Liver (tissue), 3 donors: ENCODE results near the gene PDLIM4.

Source experiments
- EGR1 ChIP-seq, 2 donors: IDR thresholded peaks; 2 replicates each; pipeline ENCODE4 v1.6.1; 2016 to 2018; ENCODE audit warnings: antibody characterized with exemption in 2 of 2, low read depth in 2 of 2
- HNF4A ChIP-seq, 2 donors: conservative IDR thresholded peaks; 2 replicates each; pipeline ENCODE4 v1.6.1; 2016; ENCODE audit warnings: antibody characterized with exemption in 2 of 2, mild to moderate bottlenecking in 2 of 2
- JUND ChIP-seq, 2 donors: IDR thresholded peaks; 2 replicates each; pipeline ENCODE4 v1.6.1; 2016; ENCODE audit warnings: antibody characterized with exemption in 2 of 2
- NR2F2 ChIP-seq: IDR thresholded peaks from 2 replicates; pipeline ENCODE4 v1.6.1; 2016; ENCODE audit warnings: antibody characterized with exemption
- RAD21 ChIP-seq, 2 donors: IDR thresholded peaks; 2 replicates each; pipeline ENCODE4 v1.6.1; 2016; ENCODE audit warnings: antibody characterized with exemption in 2 of 2, mild to moderate bottlenecking in 2 of 2
- SP1 ChIP-seq: IDR thresholded peaks from 2 replicates; pipeline ENCODE4 v1.6.1; 2018; ENCODE audit warnings: antibody characterized with exemption, mild to moderate bottlenecking
- TAF1 ChIP-seq: conservative IDR thresholded peaks from 2 replicates; pipeline ENCODE4 v1.6.1; 2016; ENCODE audit warnings: antibody characterized with exemption, mild to moderate bottlenecking
- YY1 ChIP-seq: IDR thresholded peaks from 2 replicates; pipeline ENCODE4 v1.6.1; 2016; ENCODE audit warnings: antibody characterized with exemption, mild to moderate bottlenecking
- TF ChIP-seq, protein P1 (sequence below): fragments of 150-350 bp; IDR thresholded peaks from 2 replicates; pipeline ENCODE4 v1.5.1; 2017; ENCODE audit warnings: improper control_type of control experiment, low read depth, low read length; ENCODE audit not compliant: missing input control
- TF ChIP-seq, protein P2 (sequence below): IDR thresholded peaks from 2 replicates; pipeline ENCODE4 v1.6.1; 2016; ENCODE audit warnings: antibody characterized with exemption
- TF ChIP-seq, protein P3 (sequence below): IDR thresholded peaks from 2 replicates; pipeline ENCODE4 v1.6.1; 2016; ENCODE audit warnings: antibody characterized with exemption, mild to moderate bottlenecking
- TF ChIP-seq, protein P4 (sequence below): IDR thresholded peaks from 2 replicates; pipeline ENCODE4 v1.6.1; 2016; ENCODE audit warnings: antibody characterized with exemption
- donor health status: healthy.
- donor health status: healthy.

DNA sequence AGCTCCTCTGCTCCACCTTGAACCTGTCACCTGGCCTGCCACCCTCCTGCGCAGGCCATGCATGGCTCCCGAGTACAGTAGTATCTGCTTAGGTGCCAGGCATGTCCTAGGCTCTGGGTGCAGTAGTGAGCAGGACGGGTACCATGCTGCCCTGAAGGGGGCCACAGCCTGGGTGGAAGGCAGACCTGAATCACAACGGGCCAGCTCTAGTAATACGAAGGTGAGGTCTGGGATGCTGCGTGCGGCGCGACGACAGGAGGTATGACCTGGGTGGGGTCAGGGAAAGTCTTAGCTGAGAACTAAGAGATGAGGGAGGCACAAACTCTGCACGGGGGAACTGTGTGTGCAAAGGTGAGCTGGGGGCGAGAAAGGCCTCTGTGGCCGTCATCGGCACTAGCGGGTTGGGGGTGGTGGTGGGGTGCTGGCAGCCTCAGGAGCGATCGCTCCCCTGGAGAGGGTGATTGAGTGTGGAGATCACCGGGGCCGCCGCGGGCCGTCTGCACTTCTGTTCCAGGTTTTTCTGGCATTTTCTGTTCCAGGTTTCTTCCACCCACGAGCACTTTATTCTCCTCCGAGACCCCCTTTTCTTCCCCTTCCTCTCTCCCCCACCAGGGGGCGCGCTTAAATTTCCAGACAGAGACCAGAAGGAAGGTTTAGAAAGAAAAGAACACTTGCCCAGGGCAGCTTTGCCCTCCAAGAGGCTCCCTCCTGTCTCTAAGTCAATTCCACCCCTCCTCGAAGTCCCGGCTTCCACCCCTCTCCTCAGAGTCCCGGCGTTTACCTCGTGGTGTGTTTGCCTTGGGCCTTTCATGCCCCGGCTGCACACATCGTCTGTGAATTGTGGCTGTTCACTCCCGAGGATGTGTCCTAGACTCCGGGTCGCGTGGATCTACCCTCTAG lies 15.1 kb downstream of the PDLIM4 start:
- TF ChIP-seq, protein P1, sequence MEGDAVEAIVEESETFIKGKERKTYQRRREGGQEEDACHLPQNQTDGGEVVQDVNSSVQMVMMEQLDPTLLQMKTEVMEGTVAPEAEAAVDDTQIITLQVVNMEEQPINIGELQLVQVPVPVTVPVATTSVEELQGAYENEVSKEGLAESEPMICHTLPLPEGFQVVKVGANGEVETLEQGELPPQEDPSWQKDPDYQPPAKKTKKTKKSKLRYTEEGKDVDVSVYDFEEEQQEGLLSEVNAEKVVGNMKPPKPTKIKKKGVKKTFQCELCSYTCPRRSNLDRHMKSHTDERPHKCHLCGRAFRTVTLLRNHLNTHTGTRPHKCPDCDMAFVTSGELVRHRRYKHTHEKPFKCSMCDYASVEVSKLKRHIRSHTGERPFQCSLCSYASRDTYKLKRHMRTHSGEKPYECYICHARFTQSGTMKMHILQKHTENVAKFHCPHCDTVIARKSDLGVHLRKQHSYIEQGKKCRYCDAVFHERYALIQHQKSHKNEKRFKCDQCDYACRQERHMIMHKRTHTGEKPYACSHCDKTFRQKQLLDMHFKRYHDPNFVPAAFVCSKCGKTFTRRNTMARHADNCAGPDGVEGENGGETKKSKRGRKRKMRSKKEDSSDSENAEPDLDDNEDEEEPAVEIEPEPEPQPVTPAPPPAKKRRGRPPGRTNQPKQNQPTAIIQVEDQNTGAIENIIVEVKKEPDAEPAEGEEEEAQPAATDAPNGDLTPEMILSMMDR: peak; percentile 72
- TF ChIP-seq NR2F2: no peak
- TF ChIP-seq, protein P2, sequence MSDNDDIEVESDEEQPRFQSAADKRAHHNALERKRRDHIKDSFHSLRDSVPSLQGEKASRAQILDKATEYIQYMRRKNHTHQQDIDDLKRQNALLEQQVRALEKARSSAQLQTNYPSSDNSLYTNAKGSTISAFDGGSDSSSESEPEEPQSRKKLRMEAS: no peak
- TF ChIP-seq, protein P3, sequence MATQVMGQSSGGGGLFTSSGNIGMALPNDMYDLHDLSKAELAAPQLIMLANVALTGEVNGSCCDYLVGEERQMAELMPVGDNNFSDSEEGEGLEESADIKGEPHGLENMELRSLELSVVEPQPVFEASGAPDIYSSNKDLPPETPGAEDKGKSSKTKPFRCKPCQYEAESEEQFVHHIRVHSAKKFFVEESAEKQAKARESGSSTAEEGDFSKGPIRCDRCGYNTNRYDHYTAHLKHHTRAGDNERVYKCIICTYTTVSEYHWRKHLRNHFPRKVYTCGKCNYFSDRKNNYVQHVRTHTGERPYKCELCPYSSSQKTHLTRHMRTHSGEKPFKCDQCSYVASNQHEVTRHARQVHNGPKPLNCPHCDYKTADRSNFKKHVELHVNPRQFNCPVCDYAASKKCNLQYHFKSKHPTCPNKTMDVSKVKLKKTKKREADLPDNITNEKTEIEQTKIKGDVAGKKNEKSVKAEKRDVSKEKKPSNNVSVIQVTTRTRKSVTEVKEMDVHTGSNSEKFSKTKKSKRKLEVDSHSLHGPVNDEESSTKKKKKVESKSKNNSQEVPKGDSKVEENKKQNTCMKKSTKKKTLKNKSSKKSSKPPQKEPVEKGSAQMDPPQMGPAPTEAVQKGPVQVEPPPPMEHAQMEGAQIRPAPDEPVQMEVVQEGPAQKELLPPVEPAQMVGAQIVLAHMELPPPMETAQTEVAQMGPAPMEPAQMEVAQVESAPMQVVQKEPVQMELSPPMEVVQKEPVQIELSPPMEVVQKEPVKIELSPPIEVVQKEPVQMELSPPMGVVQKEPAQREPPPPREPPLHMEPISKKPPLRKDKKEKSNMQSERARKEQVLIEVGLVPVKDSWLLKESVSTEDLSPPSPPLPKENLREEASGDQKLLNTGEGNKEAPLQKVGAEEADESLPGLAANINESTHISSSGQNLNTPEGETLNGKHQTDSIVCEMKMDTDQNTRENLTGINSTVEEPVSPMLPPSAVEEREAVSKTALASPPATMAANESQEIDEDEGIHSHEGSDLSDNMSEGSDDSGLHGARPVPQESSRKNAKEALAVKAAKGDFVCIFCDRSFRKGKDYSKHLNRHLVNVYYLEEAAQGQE: no peak
- no peak for TF ChIP-seq YY1
- TF ChIP-seq, protein P4, sequence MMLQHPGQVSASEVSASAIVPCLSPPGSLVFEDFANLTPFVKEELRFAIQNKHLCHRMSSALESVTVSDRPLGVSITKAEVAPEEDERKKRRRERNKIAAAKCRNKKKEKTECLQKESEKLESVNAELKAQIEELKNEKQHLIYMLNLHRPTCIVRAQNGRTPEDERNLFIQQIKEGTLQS: no peak
- no peak for TF ChIP-seq SP1
- no peak for TF ChIP-seq HNF4A (conservative IDR thresholded peaks at IDR 0.05)
- TF ChIP-seq RAD21 (IDR thresholded peaks at IDR 0.05): peak; percentile 74 to 78
- no peak for TF ChIP-seq JUND (IDR thresholded peaks at IDR 0.05)
- no peak for TF ChIP-seq TAF1
- no peak for TF ChIP-seq EGR1 (IDR thresholded peaks at IDR 0.05; ENCODE audit: low read depth in 2 of 2)
